ENCODE measurements around the gene ZFR. TPM values are rescaled to one million over a fixed set of nuclear protein-coding genes. Genes with fewer than 3 reads are reported as not detected.

ZFR gene
- total and polyA plus RNA-seq, 9 of the 15 experiments (the other 6 are each of a cell fraction or from before 2014, with no cell fraction given): 35.5 to 108 (median 71.1) TPM

DNA sequence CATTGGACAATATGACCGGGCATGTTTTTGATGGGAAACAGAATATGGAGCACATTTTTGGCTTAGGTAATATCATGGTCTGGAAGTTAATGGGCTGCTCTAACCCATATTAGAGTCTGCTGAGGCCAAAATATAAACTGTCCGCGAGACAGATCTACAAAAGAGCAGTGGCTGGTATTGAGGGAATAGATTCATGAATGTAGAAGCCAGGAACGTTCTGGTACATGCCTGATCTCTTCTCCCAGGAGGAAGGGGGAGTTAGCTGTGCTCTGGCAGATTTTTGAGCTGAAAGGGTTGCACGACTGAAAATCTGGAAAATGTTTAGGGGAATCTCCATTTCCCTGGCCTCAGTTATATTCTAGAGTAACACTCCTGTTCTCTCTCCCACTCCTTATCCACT is 42.9 kb upstream of the ZFR start:
- no peak for ATAC-seq
- CTCF ChIA-PET (ENCODE audit: low intra/inter-chr PET ratio): no interaction called here

DNA sequence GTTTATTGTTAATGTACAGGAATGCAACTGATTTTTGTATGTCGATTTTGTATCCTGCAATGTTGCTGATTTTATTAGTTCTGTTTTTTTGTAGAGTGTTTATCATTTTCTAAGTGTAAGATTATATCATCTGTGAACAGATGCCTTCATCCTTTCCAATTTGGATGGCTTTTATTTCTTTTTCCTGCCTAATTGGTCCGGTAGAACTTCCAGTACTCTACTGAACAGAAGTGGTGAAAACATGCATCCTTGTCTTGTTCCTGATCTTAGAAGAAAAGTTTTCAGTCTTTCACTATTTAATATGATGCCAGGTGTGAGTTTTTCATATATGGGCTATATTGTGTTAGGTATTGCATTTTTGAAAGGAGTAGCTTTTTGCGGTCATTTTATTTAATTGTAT is 42.5 kb upstream of the ZFR start:
- WGBS (ENCODE audit: insufficient coverage, low coverage, missing lambda C conversion rate): 15% methylated on average over 3 of the region's 3 CpGs
- H3K27ac ChIP-seq (ENCODE audit: extremely low read depth, low read depth, low read length): no peak overlapping the region
- no peaks in the 10 kb centered on the region for H3K36me3 ChIP-seq (ENCODE audit: control insufficient read depth, insufficient read depth, low read length)
- no peaks in the 10 kb centered on the region for H3K9me3 ChIP-seq (replicated peaks; ENCODE audit: control insufficient read depth, insufficient read depth, low read depth, low read length)
- no peaks in the 10 kb centered on the region for H3K4me1 ChIP-seq (replicated peaks in 1 of 2; ENCODE audit: control insufficient read depth in 2 of 2, insufficient read depth in 2 of 2, low read length in 2 of 2)
- no peaks in the 10 kb centered on the region for H4K20me1 ChIP-seq (replicated peaks; ENCODE audit: control insufficient read depth, insufficient read depth, low read length)
- CTCF ChIA-PET (ENCODE audit: low intra/inter-chr PET ratio): no interaction called here
- H2AFZ ChIP-seq (ENCODE audit: low read depth, low read length): no peak overlapping the region
- DNase-seq (ENCODE audit: extremely low read depth in 1 of 4, low spot score in 3 of 4) (no peak), ATAC-seq (no peak), FAIRE-seq (no peak)
- intact Hi-C loops (cut with micrococcal nuclease): no loop called here
- no peak overlapping the region for H3K4me3 ChIP-seq
- no peak overlapping the region for H3K4me2 ChIP-seq (ENCODE audit: insufficient read depth, low read length)
- H3K9ac ChIP-seq (ENCODE audit: insufficient read depth in 1 of 2, low read depth in 2 of 2, low read length in 2 of 2): no peak overlapping the region
- no peaks in the 10 kb centered on the region for H3K79me2 ChIP-seq (ENCODE audit: control insufficient read depth, insufficient read depth, low read length)
- TF ChIP-seq L3MBTL2 (IDR thresholded peaks at IDR 0.05) (no peak), MEF2A (IDR thresholded peaks at IDR 0.05; ENCODE audit: control insufficient read depth, low read depth, low read length) (no peak), ZNF57 (CRISPR knock-in tag; IDR thresholded peaks at IDR 0.05) (no peak), EP400 (IDR thresholded peaks at IDR 0.05) (no peak), ZNF76 (CRISPR knock-in tag; IDR thresholded peaks at IDR 0.05; ENCODE audit: borderline replicate concordance) (no peak), TAF9B (IDR thresholded peaks at IDR 0.05; ENCODE audit: partially characterized antibody) (no peak), IFI16 (CRISPR knock-in tag; IDR thresholded peaks at IDR 0.05) (no peak), ZNF644 (tag; IDR thresholded peaks at IDR 0.05; ENCODE audit: low read depth) (no peak)
- TF ChIP-seq, protein P1, sequence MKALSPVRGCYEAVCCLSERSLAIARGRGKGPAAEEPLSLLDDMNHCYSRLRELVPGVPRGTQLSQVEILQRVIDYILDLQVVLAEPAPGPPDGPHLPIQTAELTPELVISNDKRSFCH (CRISPR knock-in tag; IDR thresholded peaks at IDR 0.05): no peak
- TF ChIP-seq, protein P1 (tag; IDR thresholded peaks at IDR 0.05): no peak
- TF ChIP-seq, protein P2, sequence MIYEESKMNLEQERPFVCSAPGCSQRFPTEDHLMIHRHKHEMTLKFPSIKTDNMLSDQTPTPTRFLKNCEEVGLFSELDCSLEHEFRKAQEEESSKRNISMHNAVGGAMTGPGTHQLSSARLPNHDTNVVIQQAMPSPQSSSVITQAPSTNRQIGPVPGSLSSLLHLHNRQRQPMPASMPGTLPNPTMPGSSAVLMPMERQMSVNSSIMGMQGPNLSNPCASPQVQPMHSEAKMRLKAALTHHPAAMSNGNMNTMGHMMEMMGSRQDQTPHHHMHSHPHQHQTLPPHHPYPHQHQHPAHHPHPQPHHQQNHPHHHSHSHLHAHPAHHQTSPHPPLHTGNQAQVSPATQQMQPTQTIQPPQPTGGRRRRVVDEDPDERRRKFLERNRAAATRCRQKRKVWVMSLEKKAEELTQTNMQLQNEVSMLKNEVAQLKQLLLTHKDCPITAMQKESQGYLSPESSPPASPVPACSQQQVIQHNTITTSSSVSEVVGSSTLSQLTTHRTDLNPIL (CRISPR knock-in tag; IDR thresholded peaks at IDR 0.05): no peak
- TF ChIP-seq, protein P3, sequence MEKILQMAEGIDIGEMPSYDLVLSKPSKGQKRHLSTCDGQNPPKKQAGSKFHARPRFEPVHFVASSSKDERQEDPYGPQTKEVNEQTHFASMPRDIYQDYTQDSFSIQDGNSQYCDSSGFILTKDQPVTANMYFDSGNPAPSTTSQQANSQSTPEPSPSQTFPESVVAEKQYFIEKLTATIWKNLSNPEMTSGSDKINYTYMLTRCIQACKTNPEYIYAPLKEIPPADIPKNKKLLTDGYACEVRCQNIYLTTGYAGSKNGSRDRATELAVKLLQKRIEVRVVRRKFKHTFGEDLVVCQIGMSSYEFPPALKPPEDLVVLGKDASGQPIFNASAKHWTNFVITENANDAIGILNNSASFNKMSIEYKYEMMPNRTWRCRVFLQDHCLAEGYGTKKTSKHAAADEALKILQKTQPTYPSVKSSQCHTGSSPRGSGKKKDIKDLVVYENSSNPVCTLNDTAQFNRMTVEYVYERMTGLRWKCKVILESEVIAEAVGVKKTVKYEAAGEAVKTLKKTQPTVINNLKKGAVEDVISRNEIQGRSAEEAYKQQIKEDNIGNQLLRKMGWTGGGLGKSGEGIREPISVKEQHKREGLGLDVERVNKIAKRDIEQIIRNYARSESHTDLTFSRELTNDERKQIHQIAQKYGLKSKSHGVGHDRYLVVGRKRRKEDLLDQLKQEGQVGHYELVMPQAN (IDR thresholded peaks at IDR 0.05; ENCODE audit: borderline replicate concordance): no peak
- in situ Hi-C loops (cut with MboI): loop anchor here (5.0 kb wide), 1 partner anchor 125 kb away; no protein-coding TSS in a partner anchor
- POLR2A ChIA-PET: no interaction called here
- no TSS peak for BruUV-seq (replicated peaks)
- no peaks in the 10 kb centered on the region for H3K9me1 ChIP-seq (ENCODE audit: control insufficient read depth, insufficient read depth, low read length)
- H3K27me3 ChIP-seq (ENCODE audit: control insufficient read depth in 2 of 2, insufficient read depth in 2 of 2, low read length in 2 of 2): peaks cover 0 to 20% of the 10 kb centered on the region in 2 experiments; a peak in 3 of 5 replicates

More for the DNA sequence above, 42.9 kb upstream of the ZFR start:
- no peak overlapping the region for H2AFZ ChIP-seq (ENCODE audit: low read depth, low read length)
- intact Hi-C loops (cut with micrococcal nuclease): no loop called here
- FAIRE-seq (no peak), DNase-seq (ENCODE audit: extremely low read depth in 1 of 4, low spot score in 3 of 4) (no peak)
- TF ChIP-seq PTTG1 (tag; IDR thresholded peaks at IDR 0.05; ENCODE audit: low read depth): no peak
- no peaks in the 10 kb centered on the region for H4K20me1 ChIP-seq (replicated peaks; ENCODE audit: control insufficient read depth, insufficient read depth, low read length)
- in situ Hi-C loops (cut with MboI): loop anchor here (5.0 kb wide), 1 partner anchor 125 kb away; no protein-coding TSS in a partner anchor
- no peak overlapping the region for H3K4me2 ChIP-seq (ENCODE audit: insufficient read depth, low read length)
- H3K27me3 ChIP-seq (ENCODE audit: control insufficient read depth in 2 of 2, insufficient read depth in 2 of 2, low read length in 2 of 2): peaks cover 0 to 20% of the 10 kb centered on the region in 2 experiments; a peak in 3 of 5 replicates
- BruUV-seq (replicated peaks): no TSS peak
- H3K9me1 ChIP-seq (ENCODE audit: control insufficient read depth, insufficient read depth, low read length): no peaks in the 10 kb centered on the region
- H3K4me1 ChIP-seq (replicated peaks in 1 of 2; ENCODE audit: control insufficient read depth in 2 of 2, insufficient read depth in 2 of 2, low read length in 2 of 2): no peaks in the 10 kb centered on the region
- H3K9ac ChIP-seq (ENCODE audit: insufficient read depth in 1 of 2, low read depth in 2 of 2, low read length in 2 of 2): no peak overlapping the region
- no peaks in the 10 kb centered on the region for H3K79me2 ChIP-seq (ENCODE audit: control insufficient read depth, insufficient read depth, low read length)
- H3K27ac ChIP-seq (ENCODE audit: extremely low read depth, low read depth, low read length): no peak overlapping the region
- no peak overlapping the region for H3K4me3 ChIP-seq
- WGBS (ENCODE audit: insufficient coverage, low coverage, missing lambda C conversion rate): 9% methylated on average over 5 of the region's 5 CpGs
- no peaks in the 10 kb centered on the region for H3K9me3 ChIP-seq (replicated peaks; ENCODE audit: control insufficient read depth, insufficient read depth, low read depth, low read length)
- no peaks in the 10 kb centered on the region for H3K36me3 ChIP-seq (ENCODE audit: control insufficient read depth, insufficient read depth, low read length)
- POLR2A ChIA-PET: interaction anchor here (0.8 to 1.4 kb wide), 3 partner anchors 20 to 103 kb away, joined by 3 read pairs; no protein-coding TSS in a partner anchor
